Fibroblast of skin of right biceps (primary cell): Measurements from ENCODE around the gene CHN2.
A peak's percentile ranks its signal among the peaks of the same experiment; 100 is the strongest.
"Not testable (repeated sequence)": the region's sequence is repeated elsewhere in the genome, so short reads cannot be mapped to it uniquely, and the experiment has no call there.

Source experiments
- DNase-seq: peaks from one replicate; pipeline ENCODE4 v3.0.0-alpha.2; 2013

The CHN2 gene

GRCh38 chr7:29262191-29262917 lies 67.8 kb downstream of the CHN2 start:
- no peak for DNase-seq

- DNase-seq: not testable (repeated sequence)
Observed at GRCh38 chr7:29263601-29264207, 69.1 kb downstream of the CHN2 start.

DNA sequence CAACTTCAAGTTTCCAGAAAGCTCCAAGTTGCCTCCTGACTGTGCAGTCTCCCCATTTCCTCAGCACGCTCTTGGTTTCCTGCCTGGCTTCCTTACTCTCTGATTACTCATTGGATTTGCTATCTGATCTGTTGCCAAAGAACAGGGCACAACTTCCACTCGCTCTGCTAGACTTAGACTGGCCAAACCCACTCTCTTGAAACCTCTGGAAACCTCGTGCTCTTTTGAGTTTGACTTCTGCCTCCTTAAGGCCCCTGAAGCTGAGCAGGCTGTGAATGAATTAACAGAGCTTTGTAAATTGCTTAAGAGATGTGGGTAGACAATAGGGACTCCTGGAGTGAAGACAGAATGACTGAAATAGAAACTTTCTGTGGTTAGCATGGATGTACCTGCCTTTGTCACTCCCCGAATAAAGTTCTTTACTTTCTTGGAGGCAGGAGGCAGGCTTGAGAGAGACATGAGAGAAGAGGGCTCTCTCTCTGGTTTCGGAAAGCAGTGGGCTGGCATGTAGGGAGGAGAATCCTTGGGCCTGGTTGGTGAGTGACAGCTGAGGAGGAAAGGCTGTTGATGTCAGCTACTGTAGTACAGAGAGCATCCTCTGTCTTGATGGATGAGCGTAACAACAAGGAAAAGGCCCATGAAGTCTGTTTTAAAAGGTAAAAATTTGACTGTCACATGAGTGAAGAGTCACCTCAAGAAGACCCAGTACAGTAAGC lies 70.8 kb downstream of the CHN2 start:
- peak; percentile 41 for DNase-seq

DNA sequence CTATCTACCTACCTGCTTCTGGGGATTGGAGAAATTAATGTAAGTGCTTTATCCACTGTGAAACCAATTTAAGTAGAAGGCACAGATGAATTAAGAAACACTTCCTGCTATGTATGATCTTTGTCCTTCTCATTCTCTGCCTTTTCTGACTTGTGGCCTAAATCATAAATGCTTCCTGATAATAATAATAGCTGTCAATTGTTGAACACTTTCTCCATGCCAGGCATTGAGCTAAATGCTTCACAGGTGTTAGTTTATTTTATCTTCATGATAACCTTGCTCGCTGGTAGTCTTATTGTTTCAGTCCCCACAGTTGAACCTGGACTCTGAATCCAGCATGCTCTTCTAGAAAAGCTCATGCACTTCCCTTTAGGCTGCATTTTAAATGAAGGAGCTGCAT lies 75.4 kb downstream of the CHN2 start:
- DNase-seq: no peak

GRCh38 chr7:29270594-29271318 lies 76.2 kb downstream of the CHN2 start:
- peak; percentile 17 for DNase-seq

GRCh38 chr7:29271319-29271658 lies 76.7 kb downstream of the CHN2 start:
- no peak for DNase-seq

- no peak for DNase-seq
Observed at GRCh38 chr7:29272057-29272456, 77.5 kb downstream of the CHN2 start.

DNA sequence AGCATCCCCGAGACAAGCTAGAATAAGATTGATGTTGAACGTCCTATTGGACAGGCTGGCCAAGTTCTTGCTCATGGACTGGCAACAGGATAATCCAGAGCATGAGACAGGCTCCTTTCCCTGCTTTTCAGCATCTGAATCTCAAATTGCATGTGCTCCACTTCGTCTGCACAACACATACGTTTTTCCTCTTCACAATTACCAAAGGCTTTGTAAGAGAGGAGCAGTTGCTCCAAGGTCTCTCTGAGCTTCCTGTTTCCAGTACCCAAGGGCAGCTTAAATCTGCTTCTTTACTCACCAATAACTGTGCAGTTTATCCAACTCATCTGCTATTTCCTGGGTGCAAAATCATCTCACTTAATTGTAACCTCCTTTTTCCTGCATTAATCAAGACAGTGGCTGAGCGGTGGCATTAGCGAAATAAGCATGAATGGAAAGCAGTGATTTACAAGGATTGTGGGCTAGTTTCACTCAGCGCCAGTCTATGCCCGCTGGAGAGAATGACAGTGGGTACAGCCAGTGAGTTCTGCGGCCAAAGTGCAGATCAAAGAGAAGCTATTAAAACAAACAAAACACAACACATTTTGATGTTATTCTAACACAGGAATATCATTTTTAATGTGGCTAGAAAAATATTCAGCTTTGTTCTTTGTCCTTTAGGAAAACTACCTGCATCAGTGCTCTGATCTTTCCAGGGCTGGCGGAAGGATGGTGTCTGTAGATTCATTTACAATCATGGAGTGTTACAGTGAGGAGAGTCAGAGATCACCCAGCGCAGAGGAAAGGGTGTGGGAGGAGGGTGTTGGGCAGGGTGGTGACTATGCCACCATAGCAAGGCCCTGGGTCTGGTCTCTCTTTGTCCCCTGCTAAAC lies 79.8 kb downstream of the CHN2 start:
- DNase-seq: peak; percentile 75

GRCh38 chr7:29275018-29275318 lies 80.4 kb downstream of the CHN2 start:
- DNase-seq: no peak

GRCh38 chr7:29275493-29275892 lies 80.9 kb downstream of the CHN2 start:
- DNase-seq: no peak

DNA sequence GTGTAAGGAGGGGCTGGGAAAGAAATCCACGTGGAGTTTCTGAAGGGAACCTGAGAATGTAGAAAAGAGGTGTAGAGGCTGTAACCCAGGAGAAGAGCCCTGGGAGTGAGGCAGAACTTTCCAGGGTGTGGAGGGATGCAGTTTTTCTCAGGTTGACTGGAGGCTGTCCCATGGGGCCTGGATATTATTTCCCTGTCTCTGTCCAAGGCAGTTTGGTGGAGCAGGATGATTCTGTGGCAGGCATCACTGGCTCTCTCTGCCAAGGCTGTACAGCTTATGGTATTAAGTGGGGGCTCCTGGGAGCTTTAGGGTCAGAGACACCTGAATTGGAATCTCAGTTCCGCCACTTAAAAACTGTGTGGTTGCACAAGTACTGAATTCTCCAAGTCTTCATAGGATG lies 81.6 kb downstream of the CHN2 start:
- DNase-seq: no peak

DNA sequence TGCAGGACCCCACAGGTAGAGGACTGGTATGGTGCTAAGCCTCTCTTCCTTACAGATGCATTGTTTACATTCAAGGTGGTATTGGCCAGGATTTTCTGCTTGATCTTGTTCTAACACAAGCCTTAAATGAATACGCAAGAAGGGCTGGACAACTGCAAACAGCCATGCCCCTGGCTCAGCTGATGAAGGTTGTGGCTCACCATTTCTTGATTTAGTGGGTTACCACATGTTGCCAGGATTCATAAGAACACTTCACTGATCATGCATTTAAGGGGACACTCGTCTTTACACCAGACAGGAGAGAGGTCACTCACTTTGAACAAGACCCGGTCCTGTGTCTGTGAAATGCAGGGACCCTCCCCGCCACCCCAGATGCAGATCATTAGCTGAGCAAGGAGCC lies 82.2 kb downstream of the CHN2 start:
- no peak for DNase-seq

DNA sequence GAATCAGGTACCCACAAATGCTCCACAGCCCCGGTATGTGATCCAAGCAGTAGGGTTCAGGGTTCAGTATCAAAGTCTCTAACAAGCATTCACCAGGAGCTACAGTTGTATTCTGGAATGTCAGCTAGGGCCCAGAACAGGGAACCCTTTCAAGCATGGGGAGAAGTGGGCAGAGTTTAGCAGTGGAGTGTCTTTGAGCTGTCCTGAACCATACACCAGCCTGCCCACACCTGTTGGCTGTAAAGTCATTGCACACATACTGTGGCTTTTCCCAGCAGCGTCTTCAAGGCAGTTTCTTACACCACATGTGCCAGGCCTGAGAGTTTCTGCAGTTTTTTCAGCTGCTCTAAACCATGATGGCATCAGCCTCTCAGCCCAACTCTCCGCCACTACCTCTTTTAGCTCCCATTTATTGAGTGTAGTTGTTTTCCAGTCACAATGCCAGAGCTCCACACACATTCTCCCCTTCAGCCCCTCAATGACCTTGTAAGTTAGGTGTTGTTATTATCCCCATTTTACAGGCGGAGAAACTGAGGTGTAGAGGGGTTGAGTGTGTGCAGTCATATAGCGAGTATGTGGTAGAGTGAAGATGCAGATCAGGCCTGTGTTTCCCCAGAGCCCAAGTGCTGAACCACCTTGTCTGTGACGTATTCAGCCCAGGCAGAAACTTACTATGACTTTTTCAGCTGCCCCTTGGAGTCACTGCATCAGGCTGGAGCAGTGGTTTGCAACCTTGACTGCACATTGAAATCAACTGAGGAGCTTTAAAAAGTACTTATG lies 83.1 kb downstream of the CHN2 start:
- DNase-seq: no peak

- no peak for DNase-seq
Observed at GRCh38 chr7:29278337-29279069, 83.9 kb downstream of the CHN2 start.

DNA sequence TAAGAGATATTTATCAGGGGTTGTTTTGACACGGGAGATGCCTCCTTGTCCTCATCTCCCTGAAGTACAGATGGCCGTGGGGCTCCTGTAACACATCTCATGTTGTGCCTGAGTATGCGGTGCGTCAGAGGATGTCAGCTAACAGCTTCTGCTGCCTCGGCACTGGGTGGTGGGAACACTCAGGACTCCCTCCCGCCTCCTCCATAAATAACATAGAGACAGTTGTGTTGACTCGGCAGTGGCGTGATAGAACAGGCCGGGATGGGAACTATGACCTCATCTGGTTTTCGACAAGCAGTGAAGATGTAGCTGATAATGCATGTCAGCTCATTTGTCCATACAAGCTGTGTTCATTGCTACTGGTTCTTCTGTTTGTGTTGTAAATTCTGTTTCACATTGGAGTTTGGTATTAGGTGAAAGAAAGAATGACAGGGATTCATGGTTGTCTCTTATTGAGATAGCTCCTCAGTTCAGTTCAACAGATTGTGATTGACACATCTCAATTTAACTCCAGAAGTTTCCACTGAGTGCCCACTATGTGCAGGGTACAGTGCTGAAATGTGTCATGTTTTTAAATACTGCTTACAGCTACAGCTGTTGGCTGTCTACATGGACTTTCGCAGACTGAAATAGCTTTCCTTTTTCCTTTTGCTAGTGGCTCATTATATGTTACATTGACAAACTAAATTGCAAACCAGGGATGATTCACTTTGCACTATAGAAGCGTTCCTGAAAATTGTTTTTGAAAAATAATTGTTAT lies 87.4 kb downstream of the CHN2 start:
- DNase-seq: peak; percentile 77

DNA sequence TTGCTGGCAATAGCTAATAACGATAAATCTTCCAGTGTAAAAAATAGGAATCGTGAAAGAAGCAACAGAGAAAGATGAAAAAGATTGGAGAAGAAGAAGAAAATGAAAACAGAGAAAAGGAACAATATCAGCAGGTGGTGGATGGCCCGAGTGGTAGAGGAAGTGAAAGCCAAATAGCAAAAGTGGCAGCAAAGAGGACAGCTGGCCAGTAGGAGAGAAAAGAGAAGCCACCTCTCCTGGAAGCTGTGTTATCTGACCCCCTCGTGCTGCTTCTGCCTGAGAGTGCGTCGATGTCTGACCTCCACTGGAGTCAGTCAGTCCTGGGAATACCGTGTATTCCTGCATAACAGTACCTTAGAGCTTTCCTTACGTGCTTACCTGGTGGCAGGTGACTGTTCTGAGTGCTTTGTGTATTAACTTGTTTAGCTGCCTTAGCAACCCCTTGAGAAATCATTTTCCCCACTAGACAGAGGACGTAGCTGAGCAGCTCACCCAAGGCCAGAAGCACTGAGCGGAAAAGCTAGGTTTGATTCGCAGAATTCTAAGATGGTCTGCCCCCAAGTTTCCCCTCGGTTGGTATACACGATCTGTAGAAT lies 88.3 kb downstream of the CHN2 start:
- DNase-seq: no peak

- no peak for DNase-seq
Observed at GRCh38 chr7:29284696-29285443, 90.3 kb downstream of the CHN2 start.

DNA sequence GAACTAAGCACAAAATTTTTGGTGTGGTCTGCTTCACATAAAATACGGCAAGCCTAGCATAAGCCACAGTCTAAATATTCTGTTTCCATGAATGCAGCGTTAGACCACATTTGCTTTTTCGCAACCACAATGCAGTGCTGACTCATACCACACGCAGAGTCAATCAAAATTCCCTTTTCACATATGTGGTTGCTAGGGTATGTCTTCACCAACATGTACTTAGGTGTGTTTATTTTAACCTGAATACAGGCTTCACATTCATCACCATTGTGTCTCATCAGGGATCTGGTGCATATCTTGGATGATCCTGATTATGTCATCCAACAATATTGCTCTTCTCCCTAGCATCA lies 90.8 kb downstream of the CHN2 start:
- peak; percentile 97 for DNase-seq

- DNase-seq: no peak
Observed at GRCh38 chr7:29285861-29286260, 91.3 kb downstream of the CHN2 start.
